Psoas muscle (tissue), 8 donors: ENCODE results near the gene PRRX2. TPM values are rescaled to one million over a fixed set of nuclear protein-coding genes. Genes with fewer than 3 reads are reported as not detected.

ENCODE experiments used
- ATAC-seq, 4 donors: fragments of 200-7000 bp; cut with Tn5 transposase; one replicate each; pipeline ENCODE4 v1.9.1; 2020; ENCODE audit warnings: moderate library complexity in 3 of 4, mild to moderate bottlenecking in 2 of 4
- DNase-seq, 2 donors: peaks; one replicate each; pipeline ENCODE4 v3.0.0-alpha.2; 2020
- H3K27ac ChIP-seq: fragments of 200-600 bp; one replicate; pipeline ENCODE4 v1.8.0; 2022
- H3K27me3 ChIP-seq, 3 donors: fragments of 200-600 bp in 1 of 3; one replicate each; pipeline versions ENCODE4 v1.6.1 to v1.8.0; 2013 to 2022; ENCODE audit warnings: low read length in 2 of 3, mild to moderate bottlenecking in 2 of 3, moderate library complexity in 1 of 3; ENCODE audit not compliant: insufficient read depth in 3 of 3
- H3K36me3 ChIP-seq, 2 donors: fragments of 200-600 bp in 1 of 2; one replicate each; pipeline versions ENCODE4 v1.6.1 to v1.8.0; 2013 to 2022; ENCODE audit warnings: low read depth in 1 of 2, mild to moderate bottlenecking in 1 of 2, moderate library complexity in 1 of 2; ENCODE audit not compliant: insufficient read depth in 1 of 2
- H3K4me1 ChIP-seq: fragments of 200-600 bp; one replicate; pipeline ENCODE4 v1.8.0; 2022
- H3K4me3 ChIP-seq: fragments of 200-600 bp; one replicate; pipeline ENCODE4 v1.8.0; 2022; ENCODE audit warnings: mild to moderate bottlenecking
- H3K9me3 ChIP-seq: fragments of 200-600 bp; one replicate; pipeline ENCODE4 v1.8.0; 2022
- CTCF ChIP-seq: fragments of 200-600 bp; IDR thresholded peaks from one replicate; pipeline ENCODE4 v1.8.0; 2022; ENCODE audit warnings: antibody characterized with exemption
- WGBS, 3 donors: extraction: QIAGEN DNeasy Blood & Tissue Kit; methylation state at CpG; one replicate each; pipeline versions ENCODE4 v1.1.6 to v1.1.7; 2013; 5-methylcytosine and 5-hydroxymethylcytosine counted together
- intact Hi-C, 2 donors: fragments of 100-400 bp; cut with DNase I; formaldehyde crosslinking; loops; one replicate each; pipeline versions ENCODE4 v1.11.0 to v1.14.2; 2022
- polyA plus RNA-seq, 3 donors: library from polyadenylated mRNA; stranded (reverse); fragments of 200-250 nt; gene quantifications; one replicate each; pipeline ENCODE4 v1.2.3, GENCODE V29; 2013
- total RNA-seq, 4 donors: library from RNA; stranded (reverse); fragmentation: NEBNext Ultra II Directional in 2 of 4; extraction: Animal tissue kit (Norgen Biotek cat#: 25700) in 2 of 4; gene quantifications; one replicate each; pipeline versions ENCODE4 v1.2.1 to v1.2.4, GENCODE V29; 2021 to 2023
- donor health status: healthy with polysubstance abuse.
- donor health status: DM: no; HTN: no; CAD: no; lungs with moderate emphysema.
- donor health status: Bipolar disorder and iron deficiency.
- donor health status: healthy.
- donor health status: DM: yes; HTN: yes; CAD: no.
- donor health status: DM: no; HTN: no; CAD: no.
- donor health status: DM: no; HTN: no; CAD: no.
- donor health status: DM: yes; HTN: yes; CAD: no.

Gene PRRX2
- total and polyA plus RNA-seq, 7 donors: 0.03 to 1.1 (median 0.49) TPM

- no peak for ATAC-seq
- Histone ChIP-seq H3K4me3 (no peak overlapping the region), H3K9me3 (no peaks in the 10 kb centered on the region), H3K36me3 (no peaks in the 10 kb centered on the region), H3K27ac (no peak overlapping the region), H3K4me1 (no peaks in the 10 kb centered on the region), H3K27me3 (peaks cover 0 to 57% (median 5%) of the 10 kb centered on the region in 3 donors)
- WGBS, 3 donors: 82 to 85% (median 84%) methylated on average over 7 of the region's 7 CpGs
- no peak for DNase-seq
- no peak for TF ChIP-seq CTCF
- intact Hi-C loops: no loop called here
These were observed 16.9 kb downstream of the PRRX2 start for GRCh38 chr9:129682381-129682780.

- ATAC-seq (no peak), DNase-seq (no peak)
- intact Hi-C loops: no loop called here
- Histone ChIP-seq H3K27ac (no peak overlapping the region), H3K4me1 (no peaks in the 10 kb centered on the region), H3K4me3 (no peak overlapping the region), H3K36me3 (no peaks in the 10 kb centered on the region), H3K9me3 (no peaks in the 10 kb centered on the region), H3K27me3 (peaks cover 0 to 35% (median 4%) of the 10 kb centered on the region in 3 donors)
- WGBS, 3 donors: 79 to 81% (median 80%) methylated on average over 15 of the region's 15 CpGs
- no peak for TF ChIP-seq CTCF
These were observed 19.9 kb downstream of the PRRX2 start for GRCh38 chr9:129685220-129685932.

- WGBS, 3 donors: 69 to 75% (median 72%) methylated on average over 3 of the region's 3 CpGs
- H3K27me3 ChIP-seq: peaks cover 0 to 33% (median 4%) of the 10 kb centered on the region in 3 donors
- intact Hi-C loops: no loop called here
- H3K4me1 ChIP-seq: no peaks in the 10 kb centered on the region
- H3K36me3 ChIP-seq: no peaks in the 10 kb centered on the region
- no peak overlapping the region for H3K4me3 ChIP-seq
- H3K27ac ChIP-seq: no peak overlapping the region
- ATAC-seq (no peak), DNase-seq (no peak)
- TF ChIP-seq CTCF: no peak
- no peaks in the 10 kb centered on the region for H3K9me3 ChIP-seq
These were observed 20.4 kb downstream of the PRRX2 start for GRCh38 chr9:129685933-129686259.

DNA sequence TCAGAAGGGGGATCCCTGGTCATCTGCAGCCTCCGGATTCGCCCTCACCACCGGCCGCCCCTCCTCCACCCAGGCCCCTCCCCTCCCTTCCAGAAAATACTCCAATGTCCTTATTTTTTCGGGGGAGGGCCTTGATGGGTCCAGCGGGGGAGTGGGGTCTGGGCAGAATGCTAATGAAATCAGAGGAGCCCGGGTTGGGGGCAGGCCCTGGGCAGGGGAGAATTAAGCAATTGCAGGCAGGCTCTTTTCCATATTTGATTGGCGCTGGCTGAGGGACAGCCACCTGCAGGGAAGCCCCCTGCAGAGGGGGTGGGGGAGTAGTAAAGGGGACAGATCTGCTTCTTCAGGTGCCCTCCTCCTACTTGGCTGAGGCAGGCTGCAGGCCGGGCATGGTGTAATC lies 21.3 kb downstream of the PRRX2 start:
- H3K27me3 ChIP-seq: peaks cover 0 to 28% (median 4%) of the 10 kb centered on the region in 3 donors
- no peaks in the 10 kb centered on the region for H3K9me3 ChIP-seq
- no peaks in the 10 kb centered on the region for H3K4me1 ChIP-seq
- H3K4me3 ChIP-seq: no peak overlapping the region
- no peak overlapping the region for H3K27ac ChIP-seq
- no peak for ATAC-seq
- H3K36me3 ChIP-seq: no peaks in the 10 kb centered on the region
- TF ChIP-seq CTCF: no peak
- intact Hi-C loops: no loop called here
- DNase-seq: no peak
- WGBS, 3 donors: 54 to 61% (median 55%) methylated on average over 9 of the region's 9 CpGs

DNA sequence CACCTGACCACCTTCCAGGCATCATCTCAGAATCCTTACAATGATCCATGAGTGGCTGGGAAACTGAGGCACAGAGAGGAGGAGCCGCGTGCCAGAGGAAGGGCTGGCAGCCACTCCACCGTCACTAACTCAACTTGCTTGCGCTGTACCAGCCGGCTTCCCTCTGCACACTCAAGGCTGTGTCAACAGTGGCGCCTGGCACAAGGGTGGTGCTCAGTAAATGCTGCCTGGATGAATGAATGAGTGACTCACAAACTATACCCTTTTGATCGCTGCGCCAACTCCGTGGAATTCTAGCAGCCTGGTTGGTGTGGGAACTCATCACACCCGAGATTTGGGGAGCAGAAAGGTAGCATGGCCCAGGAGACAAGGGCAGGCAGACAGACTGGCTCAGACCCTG lies 21.9 kb downstream of the PRRX2 start:
- 79 to 84% (median 81%) methylated on average over 10 of the region's 10 CpGs for WGBS, 3 donors
- intact Hi-C loops: no loop called here

More for the DNA sequence above, 21.9 kb downstream of the PRRX2 start:
- Histone ChIP-seq H3K27me3 (peaks cover 0 to 22% (median 4%) of the 10 kb centered on the region in 3 donors), H3K4me3 (no peak overlapping the region), H3K4me1 (no peaks in the 10 kb centered on the region), H3K36me3 (no peaks in the 10 kb centered on the region), H3K9me3 (no peaks in the 10 kb centered on the region), H3K27ac (no peak overlapping the region)
- DNase-seq: no peak
- TF ChIP-seq CTCF: no peak
- ATAC-seq: no peak
